C4-2B (cell line): Measurements from ENCODE around the gene SMOC1.

Experiments used
- H3K27ac ChIP-seq: fragments of 450-650 bp; 2 replicates; pipeline ENCODE4 v1.5.1; 2017
- CTCF ChIP-seq: fragments of 450-650 bp; conservative IDR thresholded peaks from 2 replicates; pipeline ENCODE4 v1.5.1; 2017; ENCODE audit warnings: mild to moderate bottlenecking
- ZFX ChIP-seq: fragments of 450-650 bp; IDR thresholded peaks from 2 replicates; pipeline ENCODE4 v1.6.1; 2017

The SMOC1 gene

GRCh38 chr14:69906201-69906600, 27.0 kb downstream of the SMOC1 start:
- TF ChIP-seq CTCF, result no peak
- TF ChIP-seq ZFX, result no peak

DNA sequence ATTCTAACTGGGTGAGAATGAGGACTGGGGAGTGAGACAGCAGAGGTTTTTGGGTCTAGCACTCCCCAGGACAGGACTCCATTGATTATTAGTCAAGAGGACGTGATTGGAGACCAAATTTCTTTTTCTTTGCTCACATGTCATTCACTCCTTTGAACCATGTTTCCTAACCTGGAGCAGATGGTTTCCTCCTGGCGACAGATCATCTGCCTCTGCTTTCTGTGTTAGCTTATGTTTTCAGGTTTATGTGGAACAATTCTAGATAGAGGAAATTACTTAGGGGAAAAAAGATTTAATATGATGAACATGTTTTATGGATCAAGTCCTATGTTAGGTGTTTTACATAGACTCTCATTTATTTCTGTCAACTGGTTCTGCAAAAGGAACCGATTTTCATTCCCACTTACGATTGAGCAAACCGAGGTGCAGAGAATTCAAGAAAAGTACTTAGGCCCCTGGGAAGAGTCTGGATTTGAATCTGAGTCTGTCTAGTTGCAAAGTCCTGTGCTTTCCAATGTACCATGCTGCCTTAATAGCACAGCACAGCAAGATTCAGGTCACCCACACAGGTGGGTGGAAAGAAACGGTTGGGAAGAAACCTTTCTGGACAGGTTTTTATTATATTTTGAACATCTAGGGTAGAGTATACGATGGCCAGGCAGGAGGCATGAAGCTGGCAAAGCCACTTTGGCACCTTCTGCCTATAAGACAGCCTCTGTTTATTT, 30.8 kb downstream of the SMOC1 start:
- no peak overlapping the region for H3K27ac ChIP-seq
- TF ChIP-seq ZFX, result no peak
- no peak for TF ChIP-seq CTCF

More at GRCh38 chr14:69906201-69906600, 27.0 kb downstream of the SMOC1 start:
- H3K27ac ChIP-seq, result no peak overlapping the region

DNA sequence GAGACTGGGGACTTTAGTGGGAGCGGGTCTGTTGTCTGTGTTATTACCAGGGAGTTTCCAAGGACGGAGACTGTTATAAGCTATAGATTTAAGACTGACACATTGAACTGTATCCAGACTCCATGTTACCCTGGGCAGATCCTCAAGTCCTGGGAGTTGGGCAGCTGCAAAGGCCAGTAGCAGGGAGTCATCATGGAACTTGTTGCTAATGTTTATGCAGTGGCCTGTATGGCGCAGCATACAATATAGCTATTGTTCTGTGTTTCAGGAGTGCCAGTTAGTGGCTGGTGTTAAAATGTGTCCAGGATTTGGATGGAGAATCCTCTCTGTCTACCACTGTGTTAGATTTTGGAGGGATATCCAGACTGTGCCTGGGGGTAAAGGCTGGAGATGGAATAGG, 31.7 kb downstream of the SMOC1 start:
- TF ChIP-seq CTCF (no peak), ZFX (no peak)
- no peak overlapping the region for H3K27ac ChIP-seq

DNA sequence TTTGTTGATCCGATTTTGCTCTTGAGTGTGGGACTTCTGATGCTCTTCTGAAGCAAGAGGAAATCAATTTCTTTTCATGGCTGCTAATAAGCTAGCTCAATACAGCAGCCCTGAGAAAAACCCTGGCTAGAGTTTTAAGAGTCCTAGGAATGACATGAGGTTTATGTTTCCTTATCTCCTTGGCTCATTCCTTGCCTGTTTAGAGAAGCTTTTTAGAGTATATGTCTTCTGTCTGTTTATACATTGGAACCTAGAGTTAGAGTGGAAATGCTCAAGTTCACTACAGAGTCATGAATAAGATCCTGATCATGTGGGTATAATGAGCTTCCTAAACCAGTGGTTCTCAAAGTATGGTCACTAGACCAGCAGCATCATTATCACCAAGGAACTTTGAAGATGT, 34.5 kb downstream of the SMOC1 start:
- no peak overlapping the region for H3K27ac ChIP-seq

DNA sequence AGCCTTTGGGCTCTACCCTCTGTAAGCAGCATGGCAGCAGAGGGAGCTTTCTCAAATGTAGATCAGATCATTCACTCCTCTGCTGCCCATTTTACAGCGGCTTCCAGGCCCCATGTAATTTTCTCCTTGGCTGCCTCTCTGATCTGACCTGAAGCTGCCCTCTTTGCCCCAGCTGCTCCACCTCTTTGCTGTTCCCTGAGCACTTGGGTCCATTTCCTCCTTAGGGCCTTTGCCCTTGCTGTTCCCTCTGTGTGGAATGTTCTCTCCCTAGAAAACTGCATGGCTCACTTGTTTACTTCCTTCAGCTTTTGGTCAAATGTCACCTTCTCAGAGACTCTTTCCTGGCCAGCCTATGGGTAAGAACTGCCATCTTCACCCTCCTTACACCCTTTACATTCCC, 37.2 kb downstream of the SMOC1 start:
- H3K27ac ChIP-seq, result no peak overlapping the region
- TF ChIP-seq ZFX, result no peak
- no peak for TF ChIP-seq CTCF

More for the DNA sequence above, 34.5 kb downstream of the SMOC1 start:
- TF ChIP-seq CTCF (no peak), ZFX (no peak)

DNA sequence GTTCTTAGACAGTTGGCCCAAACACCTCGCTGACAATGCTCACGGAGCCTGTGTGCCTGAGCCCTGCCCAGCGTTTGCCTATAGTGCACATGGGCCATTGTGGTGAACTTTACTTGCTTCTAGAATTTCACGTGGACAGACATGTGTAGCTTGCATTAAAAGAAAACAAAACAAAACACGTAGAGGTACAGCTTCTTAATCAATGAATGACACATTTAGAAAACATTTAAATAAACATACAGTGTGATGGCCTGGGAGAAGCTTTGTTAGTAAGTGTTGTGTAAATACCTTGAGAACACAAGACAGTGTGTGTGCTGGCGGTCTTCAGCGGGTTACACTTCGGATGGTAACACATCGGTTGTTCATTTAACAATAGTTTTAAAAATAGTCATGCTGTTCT, 38.1 kb downstream of the SMOC1 start:
- TF ChIP-seq ZFX (no peak), CTCF (no peak)
- no peak overlapping the region for H3K27ac ChIP-seq

GRCh38 chr14:69919815-69920214, 40.6 kb downstream of the SMOC1 start:
- no peak overlapping the region for H3K27ac ChIP-seq
- no peak for TF ChIP-seq ZFX

DNA sequence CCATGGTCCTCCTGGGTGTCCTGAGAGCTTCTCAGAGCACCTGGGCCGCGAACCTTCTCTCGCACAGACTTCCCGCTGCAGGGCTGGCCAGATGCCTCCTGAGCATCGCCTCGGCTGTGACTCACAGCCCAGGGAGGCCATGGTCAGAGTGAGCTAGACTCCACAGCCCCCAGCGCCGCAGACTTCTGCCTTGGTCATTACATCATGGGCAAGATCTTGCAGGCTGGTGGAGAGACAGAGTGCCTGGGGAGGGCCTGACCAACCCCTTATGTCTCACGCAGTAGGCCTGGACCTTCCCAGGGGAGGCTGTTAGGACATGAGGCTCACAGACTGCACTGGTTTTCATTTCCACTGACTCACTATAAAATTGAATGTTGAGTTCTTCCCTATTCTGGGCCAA, 41.8 kb downstream of the SMOC1 start:
- H3K27ac ChIP-seq, result no peak overlapping the region; the same call in 1 of the 2 replicates
- no peak for TF ChIP-seq ZFX
